NOMO-1 (cell line): ENCODE results near the gene SUN2.

ENCODE experiments used
- DNase-seq, 2 experiments: peaks; one replicate each; lab custom pipeline; 2025; ENCODE audit not compliant: unreplicated experiment in 2 of 2; lab: John Stamatoyannopoulos, UW

SUN2 gene

DNA sequence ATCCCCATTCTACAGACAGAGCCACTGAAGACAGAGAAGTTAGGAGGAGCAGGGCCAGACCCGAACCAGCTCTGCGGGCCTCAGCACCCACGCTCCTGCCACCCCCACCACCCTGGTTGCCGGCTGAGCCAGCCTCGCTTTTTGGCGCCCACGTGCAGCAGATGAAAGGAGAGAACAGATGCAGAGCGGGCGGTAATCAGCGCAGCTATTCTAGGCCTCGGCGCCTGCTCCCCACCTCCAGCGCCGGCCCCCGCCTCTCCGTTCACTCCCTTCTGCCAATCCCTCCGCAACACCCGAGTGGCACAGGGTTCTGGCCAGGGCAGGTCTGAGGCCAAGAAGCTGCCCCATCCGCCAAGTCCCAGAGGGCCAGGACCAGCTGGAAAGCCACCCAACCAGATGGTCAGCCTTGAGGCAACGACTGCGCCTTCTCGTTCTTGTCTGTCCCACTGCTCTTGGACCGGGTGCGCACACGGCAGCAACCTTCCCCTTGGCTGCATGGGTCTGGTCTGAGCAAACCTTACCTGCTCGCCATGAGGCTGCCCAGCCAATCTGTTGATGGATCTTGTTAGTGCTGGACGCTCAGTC lies 21.4 kb upstream of the SUN2 start:
- DNase-seq = no peak

DNA sequence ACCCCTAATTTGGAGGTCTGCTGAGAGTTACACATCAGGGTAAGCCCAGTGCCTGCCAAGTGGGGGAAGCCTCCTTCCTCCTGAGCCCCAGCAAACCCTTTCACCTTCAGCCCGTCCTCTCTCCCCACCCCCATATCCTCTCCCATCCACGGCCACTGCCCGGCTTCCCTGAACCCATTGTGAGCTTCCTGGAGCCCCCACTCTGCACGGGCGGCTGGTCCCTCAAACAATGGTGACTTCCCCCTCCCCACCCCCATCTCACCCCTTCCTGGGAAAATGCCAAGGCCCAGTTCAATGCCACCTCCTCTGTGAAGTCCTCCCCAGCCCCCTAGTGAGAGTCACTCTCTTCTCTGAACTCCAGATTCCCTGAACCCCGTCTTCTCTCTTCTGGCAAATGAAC lies 20.3 kb upstream of the SUN2 start:
- no peak for DNase-seq

DNA sequence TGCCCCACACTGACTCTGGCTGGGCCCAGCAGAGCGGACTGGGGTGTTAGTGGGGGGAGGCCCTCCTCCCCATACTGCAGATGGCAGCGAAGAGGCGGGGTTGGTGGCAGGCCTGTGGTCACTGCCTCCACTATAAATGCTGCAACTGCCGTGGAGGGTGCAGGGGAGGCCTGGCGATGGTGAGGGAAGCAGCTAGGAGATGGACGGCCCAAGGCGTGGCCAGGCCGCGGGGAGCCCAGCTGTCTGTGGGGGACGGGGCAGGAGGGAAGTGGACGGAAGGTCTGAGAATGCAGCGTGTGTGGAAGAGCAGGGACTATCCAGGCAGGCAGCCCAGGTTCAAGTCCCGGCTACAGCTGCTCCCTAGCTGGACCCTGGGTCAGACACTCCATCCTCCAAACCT lies 19.9 kb upstream of the SUN2 start:
- DNase-seq = no peak

DNA sequence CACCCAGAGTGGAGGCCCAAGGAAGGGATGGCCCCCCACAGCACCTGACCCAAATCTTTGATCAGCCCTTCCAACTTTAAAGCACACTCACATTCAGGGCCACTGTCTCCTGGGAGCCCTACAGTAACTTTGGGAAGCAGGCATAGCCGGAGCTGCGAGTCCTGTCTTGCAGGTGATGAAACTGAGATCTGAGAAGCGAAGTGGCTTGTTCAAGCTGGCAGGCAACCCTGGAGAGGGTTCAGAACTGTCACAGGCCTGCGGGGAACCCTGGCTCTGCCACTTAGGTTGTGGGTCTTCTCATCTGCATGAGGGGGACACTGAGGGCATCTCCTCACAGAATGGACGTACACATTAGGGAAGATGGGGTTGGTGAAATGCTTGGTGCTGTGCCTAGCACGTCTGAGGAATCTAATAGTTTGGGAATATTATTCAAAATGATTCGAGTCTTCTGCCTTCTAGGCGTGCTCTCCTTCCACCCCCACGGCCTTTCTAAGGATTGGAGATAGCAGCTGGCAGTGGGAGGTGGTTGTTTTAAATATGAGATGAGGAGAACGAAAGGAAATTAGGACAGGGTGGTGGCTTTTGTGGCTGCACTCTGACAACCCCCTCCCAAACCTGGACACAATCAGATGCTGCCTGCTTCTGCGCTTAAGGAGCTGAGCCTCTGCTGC lies 18.8 kb upstream of the SUN2 start:
- DNase-seq = no peak

DNA sequence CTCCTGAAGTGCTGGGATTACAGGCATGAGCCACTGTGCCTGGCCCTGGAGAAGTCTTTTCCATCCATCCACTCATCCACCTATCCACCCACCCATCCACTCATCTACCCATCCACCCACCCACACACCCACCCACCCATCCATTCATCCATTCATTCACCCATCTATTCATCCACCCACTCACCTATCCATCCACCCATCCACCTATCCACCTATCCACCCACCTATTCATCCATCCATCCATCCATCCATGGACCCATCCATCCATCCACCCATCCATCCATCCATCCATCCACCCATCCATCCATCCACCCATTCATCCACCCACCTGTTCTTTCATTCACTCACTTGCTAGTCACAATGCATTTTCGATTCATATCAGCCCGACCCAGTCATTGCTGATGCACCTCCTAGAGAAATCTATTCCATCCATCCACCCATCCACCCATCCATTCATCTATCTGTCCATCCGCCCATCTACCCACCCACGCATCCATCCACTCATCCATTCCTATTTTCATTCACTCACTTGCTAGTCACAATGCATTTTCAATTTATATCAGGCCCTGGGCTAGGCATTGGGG lies 17.7 kb upstream of the SUN2 start:
- DNase-seq = no peak

DNA sequence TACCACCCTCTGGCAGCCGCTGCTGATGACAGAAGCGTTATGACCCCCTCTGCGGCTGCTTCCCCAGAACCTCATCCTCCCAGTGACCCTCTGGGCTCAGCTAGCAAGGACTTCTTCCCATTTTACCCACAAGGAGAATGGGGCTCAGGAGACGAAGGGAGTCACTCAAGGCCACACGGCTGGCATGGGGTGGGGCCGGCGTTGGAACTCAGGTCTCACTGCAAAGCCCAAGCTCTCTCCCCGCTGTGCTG lies 16.8 kb upstream of the SUN2 start:
- no peak for DNase-seq

DNA sequence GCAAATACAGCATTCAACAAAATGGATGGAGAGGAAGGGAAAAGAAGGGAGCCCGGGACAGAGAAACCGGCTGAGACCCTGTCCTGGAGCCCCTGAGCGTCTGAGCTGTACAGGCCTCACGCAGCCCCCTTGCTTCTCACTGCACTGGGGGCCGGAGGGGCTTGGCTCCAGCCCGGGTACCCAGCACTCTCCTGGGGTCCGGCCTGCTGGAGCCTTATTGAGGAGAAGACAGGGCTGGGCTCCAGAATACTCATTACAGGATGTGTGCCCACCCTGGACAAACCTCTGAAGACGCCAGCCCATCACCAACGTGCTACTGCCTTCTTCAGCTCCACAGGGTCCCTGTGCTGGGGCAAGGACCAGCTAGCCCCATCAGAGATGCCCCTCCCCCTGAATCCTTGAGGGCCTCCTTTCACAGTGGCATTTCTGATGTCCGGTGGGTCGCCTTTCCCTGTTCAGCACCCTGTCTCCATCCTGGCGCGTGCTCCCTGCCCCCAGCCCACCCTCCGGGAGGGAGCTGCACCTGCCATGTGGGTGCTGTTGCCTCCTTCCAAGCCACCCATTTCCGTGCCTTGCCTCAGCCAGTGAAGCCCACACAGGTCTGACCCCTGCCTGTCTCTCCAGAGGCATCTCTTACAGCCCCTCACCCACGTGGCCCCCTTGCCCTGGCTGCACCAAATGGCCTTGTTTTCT lies 14.6 kb upstream of the SUN2 start:
- DNase-seq = no peak

DNA sequence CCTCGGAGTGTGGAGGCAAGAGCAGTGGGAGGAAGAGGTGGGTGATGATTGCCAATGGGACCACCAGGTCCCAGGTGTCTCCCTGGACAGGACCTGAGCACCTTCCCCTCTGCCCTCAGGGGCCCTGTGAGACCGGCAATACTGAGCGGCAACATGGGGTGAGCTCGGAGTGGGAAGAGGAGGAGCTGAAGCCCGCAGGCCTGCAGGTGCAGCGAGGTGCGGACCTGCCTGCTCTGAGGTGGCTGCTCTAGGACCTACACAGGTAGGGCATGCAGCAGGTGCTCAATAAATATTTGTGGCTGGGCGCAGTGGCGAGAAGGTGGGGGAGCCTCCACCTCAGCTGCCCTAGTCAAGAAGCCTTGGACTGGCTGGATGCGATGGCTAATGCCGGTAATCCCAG lies 12.2 kb upstream of the SUN2 start:
- no peak for DNase-seq

DNA sequence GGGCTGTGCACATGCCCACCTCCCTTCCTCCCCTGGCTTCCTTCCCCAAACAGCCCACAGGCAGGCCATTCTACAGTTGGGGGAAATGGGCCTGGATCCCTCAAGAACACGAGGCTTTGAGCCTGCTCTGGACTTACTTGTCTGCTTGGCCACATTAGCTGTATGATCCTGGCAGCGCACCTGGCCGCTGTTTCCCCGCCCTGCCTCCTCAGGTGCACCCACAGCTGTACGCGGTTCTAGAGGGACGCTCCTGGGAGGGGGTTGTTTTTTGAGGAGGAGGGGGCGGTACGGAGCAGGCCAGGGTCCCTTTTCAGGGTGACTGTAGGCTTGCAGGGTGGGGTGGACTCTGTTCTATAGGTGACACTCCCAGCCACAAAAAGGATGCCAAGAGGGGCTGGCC lies 11.5 kb upstream of the SUN2 start:
- DNase-seq = no peak

DNA sequence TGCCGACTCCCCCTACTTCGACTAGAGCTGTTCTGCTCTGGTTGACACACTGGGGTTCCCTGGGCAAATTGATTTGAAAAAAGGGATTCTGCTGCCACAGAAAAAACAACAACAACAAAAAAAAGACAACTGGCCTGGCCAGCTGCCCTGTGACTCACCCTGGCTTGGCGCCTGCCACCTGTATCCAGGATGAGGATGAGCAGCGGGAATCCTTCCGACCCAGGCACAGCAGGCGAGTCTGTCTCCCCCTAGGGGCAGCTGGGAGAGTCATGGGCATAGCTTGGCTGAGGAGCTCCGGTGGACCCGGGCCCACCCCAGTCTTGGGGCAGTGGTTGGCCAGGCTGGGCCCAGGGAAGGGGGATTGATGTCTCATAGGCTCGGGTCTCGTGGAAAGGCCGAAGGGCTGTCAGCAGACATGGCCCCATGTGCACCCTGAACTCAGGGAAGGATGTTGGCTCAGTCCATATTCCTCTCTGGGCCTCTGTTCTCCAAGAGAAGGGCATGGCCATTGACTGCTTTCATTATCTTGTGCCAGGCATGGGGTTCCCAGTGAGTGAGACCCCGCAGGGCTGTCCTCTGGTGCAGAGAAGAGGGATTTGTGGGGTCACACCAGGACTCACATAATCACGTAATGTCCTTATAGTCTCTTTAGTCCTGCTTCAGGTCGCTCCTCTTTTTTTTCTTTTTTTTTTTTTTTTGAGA lies 10.4 kb upstream of the SUN2 start:
- DNase-seq = peak; percentile 0 to 23

DNA sequence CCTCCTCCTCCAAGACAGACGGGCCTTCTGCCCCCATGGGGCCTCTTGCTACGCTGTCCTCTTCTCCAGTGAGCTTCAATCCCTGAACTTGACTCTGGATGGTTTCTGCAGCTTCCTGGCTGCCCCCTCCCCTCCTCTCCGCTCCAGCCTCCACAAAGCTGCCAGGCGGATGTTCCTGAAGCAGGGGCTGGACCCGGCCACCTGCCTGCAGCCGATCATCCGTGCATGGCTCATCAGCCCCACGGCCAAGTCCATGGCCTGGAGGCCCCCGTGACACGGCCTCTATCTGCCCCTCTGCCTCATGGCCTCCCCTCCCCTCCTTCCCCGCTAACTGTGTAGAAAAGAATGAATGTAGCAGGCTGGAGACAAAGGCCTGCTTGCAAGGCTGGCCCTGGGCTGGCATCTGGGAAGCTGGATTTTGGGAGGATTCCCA lies 6.8 kb upstream of the SUN2 start:
- no peak for DNase-seq

DNA sequence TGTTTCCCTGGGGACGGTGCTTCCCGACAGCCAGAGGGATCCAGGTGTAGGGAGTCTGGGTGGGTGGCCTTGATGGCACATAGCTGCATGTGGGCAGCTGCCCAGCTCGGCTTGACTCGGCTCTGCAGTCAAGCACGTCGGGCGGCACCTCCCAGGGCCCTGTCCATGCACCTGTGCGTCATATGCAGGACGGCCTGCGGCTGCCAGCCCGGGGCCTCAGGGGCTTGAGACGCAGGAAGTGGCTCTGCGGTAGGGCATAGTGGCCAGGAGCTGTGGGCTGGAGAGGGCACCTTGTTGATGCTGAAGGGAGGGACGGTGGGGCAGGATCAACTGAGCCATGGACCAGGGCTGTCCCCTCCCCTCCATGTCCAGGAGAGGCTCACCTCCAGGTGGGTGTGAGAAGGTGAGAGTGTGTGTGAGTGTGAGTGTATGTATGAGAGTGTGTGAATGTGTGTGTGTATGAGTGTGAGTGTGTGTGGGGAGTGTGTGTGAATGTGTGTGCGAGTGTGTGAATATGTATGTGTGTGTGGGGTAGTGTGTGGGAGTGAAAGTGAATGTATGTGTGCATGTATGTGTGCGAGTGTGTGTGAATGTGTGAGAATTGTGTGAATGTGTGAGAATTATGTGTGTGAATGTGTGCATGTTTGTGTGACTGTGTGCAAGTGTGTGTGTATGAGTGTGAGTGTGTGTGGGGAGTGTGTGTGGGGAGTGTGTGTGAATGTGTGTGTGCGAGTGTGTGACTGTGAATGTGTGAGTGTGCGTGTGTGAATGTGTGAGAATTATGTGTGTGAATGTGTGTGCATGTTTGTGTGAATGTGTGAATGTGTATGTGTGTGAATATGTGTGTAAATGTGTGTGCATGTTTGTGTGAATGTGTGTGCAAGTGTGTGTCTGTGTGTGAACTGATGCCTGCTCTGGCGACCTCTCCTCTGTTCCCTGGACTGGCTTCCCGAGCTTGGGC lies 5.7 kb upstream of the SUN2 start:
- DNase-seq = no peak

DNA sequence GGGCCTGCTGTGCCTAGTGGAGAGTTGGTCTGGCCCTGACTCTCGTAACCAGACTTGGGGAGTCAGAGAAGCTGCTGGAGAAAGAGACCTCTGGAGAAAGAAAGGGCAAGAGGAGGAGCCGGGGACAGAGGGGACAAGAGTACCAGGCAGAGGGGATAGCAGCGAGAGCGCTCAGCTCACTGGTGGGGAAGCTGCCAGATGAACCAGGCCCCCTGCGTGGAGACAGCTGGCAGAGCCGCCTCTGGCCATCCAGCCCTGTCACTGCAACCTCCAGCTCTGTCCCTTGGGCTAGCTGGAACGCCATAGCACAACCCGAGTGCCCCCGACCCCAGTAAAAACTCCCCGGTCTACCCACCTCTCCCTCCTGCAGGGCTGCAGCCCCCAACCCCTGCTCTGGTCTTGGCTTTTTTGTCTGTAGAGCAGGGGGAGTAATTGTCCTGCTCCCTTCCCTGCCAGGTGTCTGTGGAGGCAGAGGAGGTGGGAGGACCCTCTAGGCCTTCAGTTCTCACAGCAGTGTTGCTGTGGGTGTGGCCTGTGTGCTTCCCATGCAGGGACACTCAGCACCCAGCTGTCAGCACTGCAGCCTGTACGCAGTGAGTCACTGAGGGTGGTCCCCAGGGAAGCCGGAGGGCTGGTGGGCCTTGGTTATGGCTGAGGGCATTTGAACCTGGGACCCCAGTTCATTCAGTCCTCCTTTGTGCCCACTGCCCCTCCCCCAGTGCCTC lies 4.8 kb upstream of the SUN2 start:
- no peak for DNase-seq

DNA sequence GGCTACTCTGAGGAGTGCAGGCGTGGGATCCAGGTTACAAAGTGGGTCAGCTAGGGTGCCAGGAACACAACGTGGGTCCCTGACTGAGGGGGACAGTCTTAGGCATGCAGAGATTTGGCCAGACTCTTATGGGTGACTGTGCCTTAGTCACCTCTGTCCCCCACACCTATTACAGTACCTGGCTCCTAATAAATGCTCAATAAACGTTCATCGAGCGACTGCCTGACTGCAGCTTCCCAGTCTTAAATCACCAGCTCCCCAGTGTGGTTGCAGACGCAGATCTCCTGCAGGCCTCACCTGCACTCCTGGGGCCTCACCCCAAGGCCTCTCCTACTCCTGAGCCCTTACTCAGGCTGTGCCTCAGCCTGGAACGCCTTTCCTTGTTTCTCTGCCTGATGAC lies 3.2 kb upstream of the SUN2 start:
- DNase-seq = no peak

DNA sequence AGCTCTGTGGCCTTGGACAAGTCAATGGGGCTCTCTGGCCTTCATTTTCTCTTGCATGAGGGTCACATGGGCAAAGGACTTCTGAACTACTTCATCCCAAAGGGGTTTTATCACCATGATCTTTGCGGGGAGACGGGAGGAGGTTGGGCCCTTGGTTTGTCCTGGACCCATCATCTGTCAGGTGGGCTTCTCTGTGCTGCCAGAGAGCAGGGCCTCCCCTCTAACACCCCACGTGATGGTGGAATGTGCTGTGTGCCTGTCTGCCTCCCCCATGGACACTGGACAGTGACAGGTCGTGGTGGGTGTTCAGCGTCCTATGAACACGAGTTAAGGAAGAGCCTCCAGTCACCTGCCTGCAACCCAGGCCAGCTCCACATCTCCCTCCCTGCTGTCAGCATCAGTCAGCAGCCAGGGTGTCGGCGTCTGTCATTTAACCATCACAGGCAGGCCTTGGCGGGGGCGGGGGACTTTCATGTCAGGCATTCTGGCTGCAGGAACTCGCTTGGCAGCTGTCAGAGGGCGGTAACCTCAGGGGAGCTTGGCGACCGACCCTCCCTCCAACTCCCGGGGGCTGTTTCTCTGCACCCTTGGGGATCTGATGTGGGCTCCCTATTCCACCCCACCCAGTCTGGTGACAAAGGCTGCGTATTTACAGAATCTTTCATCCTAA lies 2.6 kb upstream of the SUN2 start:
- DNase-seq = no peak

DNA sequence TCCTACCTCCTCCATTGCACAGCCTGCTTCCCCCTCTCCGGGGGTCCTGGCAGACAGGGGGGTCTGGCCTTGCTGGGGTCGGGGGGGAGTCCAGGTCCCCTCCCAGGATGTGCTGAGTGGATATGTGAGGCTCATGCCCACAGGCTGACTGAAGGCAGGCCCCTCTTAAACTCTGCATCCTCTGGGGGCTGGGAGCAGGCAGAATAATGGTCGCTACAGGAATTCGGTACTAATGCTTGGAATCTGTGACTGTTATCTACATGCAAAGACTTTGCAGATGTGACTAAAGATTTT lies 1.6 kb upstream of the SUN2 start:
- no peak for DNase-seq

DNA sequence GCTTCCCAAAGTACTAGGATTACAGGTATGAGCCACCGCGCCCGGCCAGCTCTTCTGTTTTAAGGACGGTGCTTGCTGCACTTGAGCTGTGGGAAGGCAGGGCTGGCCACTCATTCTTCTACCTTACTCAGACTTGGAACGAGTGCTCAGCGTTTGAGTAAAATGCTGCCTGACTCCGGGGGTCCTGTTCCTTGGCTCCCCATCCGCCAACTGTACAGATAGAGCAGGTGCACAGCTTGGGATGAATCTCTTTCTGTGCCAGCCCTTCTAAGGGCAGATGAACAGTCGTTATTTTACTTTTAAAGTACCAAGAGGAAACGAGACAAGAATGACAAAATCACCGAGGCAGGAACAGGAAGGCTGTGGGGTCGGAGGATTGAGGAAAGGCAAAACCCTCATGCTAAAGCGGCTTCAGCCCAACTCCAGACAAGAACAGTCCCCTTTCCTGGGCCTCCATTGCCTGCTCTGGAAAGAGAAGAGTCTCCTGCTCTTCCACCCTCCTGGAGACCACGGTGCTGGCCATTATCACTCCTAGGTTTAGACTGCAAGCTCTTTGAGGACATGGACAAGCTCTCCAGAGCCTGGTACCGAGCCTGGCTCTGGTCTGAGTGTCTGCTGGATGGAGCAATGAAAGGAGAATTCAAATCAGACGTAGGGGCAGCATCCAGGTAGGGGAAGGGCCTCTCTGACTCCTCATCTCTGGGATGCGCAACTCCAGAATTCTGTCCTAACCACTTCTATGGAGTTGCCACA lies 1.1 kb upstream of the SUN2 start:
- DNase-seq = peak; percentile 21 to 53

DNA sequence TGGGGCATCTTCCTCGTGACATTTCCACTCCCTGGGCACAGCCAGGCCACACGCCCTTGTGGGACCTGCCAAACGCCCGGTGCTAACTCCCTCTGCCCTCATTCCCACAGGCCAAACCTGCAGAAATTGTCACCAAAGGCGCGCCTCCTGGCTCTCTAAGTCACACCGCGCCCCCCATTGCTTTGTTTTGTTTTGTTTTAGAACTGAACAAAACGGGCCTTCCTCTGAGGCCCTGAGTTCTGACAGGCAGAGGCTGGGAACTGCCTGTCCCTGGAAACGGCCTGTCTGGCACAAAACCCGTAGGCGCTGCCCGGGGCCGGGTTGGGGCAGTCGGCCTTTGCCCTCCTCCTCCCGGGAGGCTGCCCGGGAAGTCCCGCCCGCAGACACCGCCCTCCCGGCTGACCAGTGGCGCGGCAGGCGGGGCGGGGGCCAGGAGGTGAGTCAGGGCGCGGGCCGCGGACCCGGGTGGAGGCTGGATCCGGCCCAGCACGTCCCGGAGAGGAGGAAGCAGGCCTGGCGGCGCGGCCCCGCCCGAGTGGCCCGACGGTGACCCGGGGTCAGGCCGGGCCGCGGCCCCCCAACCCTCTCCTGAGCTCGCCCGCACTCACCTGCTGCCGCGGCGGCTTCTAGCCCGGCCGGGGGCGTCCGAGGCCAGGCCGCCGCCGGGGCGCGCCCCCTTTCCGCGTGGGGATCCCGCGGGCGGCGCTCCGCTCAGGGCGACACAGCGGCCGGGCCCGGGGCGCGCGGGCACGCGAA lies 465 bp downstream of the SUN2 start:
- DNase-seq = peak; percentile 62 to 67
